IMR-90 (cell line): Measurements from ENCODE around the gene YIPF6.

Experiments used
- BHLHE40 ChIP-seq: fragments of 150-350 bp; IDR thresholded peaks from 2 replicates; pipeline ENCODE4 v1.6.1; 2016; ENCODE audit warnings: mild to moderate bottlenecking, low read depth, low read length
- CEBPB ChIP-seq: IDR thresholded peaks from 2 replicates; pipeline ENCODE4 v1.6.1; 2012; ENCODE audit warnings: low read depth, low read length, improper control_type of control experiment
- CHD1 ChIP-seq: IDR thresholded peaks from 2 replicates; pipeline ENCODE4 v1.6.1; 2012; ENCODE audit warnings: low read depth, low read length, improper control_type of control experiment
- FOS ChIP-seq: fragments of 150-350 bp; IDR thresholded peaks from 2 replicates; pipeline ENCODE4 v1.6.1; 2016; ENCODE audit warnings: low read depth, low read length
- MXI1 ChIP-seq: IDR thresholded peaks from 2 replicates; pipeline ENCODE4 v1.6.1; 2012; ENCODE audit warnings: low read depth, mild to moderate bottlenecking, low read length, moderate library complexity, borderline replicate concordance
- NFE2L2 ChIP-seq: fragments of 150-350 bp; IDR thresholded peaks from 2 replicates; pipeline ENCODE4 v1.6.1; 2016; ENCODE audit warnings: low read depth, mild to moderate bottlenecking, low read length
- POLR2A ChIP-seq: IDR thresholded peaks from 2 replicates; pipeline ENCODE4 v1.6.1; 2012; ENCODE audit warnings: mild to moderate bottlenecking, low read depth, low read length
- RAD21 ChIP-seq: IDR thresholded peaks from 2 replicates; pipeline ENCODE4 v1.6.1; 2012; ENCODE audit warnings: low read length, improper control_type of control experiment
- RFX5 ChIP-seq: IDR thresholded peaks from 2 replicates; pipeline ENCODE4 v1.8.0; 2012; ENCODE audit warnings: low read depth, mild to moderate bottlenecking, low read length, moderate library complexity
- SMC3 ChIP-seq: fragments of 150-350 bp; IDR thresholded peaks from 2 replicates; pipeline ENCODE4 v1.6.1; 2016; ENCODE audit warnings: low read depth, mild to moderate bottlenecking, antibody characterized with exemption, low read length, moderate library complexity
- TF ChIP-seq, protein P1 (sequence below): conservative IDR thresholded peaks from 2 replicates; pipeline ENCODE4 v1.5.1; 2012; ENCODE audit warnings: mild to moderate bottlenecking, low read depth, low read length, improper control_type of control experiment
- TF ChIP-seq, protein P2 (sequence below): fragments of 150-350 bp; IDR thresholded peaks from 2 replicates; pipeline ENCODE4 v1.6.1; 2016; ENCODE audit warnings: low read depth, mild to moderate bottlenecking, low read length, moderate library complexity, borderline replicate concordance
- TF ChIP-seq, protein P3 (sequence below): fragments of 150-350 bp; IDR thresholded peaks from 2 replicates; pipeline ENCODE4 v1.6.1; 2017; ENCODE audit warnings: mild to moderate bottlenecking, antibody characterized with exemption, low read length, low read depth

DNA sequence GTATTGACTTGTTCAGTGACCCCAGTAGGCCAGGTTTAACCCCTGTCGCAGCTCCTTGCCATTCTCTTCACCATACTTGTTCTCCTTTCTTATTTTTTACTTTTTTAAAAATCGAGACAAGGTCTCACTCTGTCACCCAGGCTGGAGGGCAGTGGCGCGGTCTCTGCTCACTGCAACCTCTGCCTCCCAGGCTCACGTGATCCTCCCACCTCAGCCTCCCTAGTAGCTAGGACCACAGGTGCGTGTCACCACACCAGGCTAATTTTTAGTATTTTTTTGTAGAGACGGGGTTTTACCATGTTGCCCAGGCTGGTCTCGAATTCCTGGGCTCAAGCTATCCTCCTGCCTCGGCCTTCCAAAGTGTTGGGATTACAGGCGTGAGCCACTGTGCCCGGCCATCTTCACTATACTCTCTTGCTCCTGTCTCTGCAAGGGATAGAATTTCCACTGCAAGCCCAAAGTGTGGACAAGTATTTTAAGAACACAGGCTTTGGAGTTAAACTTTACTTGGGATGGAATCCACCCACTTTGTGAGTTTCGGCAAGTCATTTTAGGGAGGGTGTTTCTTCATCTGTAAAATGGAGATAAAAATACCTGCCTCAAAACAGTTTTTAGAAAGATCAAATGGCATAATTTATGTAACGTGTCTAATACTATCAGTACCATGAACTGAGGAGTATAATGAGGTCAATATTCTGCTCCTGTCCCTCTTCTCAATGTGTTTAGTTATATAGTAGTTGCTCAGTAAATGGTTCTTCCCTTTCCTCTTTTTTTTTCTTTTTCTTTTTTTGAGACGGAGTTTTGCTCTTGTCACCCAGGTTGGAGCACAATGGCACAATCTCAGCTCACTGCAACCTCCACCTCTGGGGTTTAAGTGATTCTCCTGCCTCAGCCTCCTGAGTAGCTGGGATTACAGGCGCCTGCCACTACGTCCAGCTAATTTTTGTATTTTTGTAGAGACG is 973 bp downstream of the YIPF6 start:
- TF ChIP-seq CEBPB = no peak
- TF ChIP-seq, protein P1, sequence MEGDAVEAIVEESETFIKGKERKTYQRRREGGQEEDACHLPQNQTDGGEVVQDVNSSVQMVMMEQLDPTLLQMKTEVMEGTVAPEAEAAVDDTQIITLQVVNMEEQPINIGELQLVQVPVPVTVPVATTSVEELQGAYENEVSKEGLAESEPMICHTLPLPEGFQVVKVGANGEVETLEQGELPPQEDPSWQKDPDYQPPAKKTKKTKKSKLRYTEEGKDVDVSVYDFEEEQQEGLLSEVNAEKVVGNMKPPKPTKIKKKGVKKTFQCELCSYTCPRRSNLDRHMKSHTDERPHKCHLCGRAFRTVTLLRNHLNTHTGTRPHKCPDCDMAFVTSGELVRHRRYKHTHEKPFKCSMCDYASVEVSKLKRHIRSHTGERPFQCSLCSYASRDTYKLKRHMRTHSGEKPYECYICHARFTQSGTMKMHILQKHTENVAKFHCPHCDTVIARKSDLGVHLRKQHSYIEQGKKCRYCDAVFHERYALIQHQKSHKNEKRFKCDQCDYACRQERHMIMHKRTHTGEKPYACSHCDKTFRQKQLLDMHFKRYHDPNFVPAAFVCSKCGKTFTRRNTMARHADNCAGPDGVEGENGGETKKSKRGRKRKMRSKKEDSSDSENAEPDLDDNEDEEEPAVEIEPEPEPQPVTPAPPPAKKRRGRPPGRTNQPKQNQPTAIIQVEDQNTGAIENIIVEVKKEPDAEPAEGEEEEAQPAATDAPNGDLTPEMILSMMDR = no peak
- 0 out of 2 replicates have a peak, but pooled peaks have one; percentile 1 for TF ChIP-seq POLR2A
- TF ChIP-seq, protein P2, sequence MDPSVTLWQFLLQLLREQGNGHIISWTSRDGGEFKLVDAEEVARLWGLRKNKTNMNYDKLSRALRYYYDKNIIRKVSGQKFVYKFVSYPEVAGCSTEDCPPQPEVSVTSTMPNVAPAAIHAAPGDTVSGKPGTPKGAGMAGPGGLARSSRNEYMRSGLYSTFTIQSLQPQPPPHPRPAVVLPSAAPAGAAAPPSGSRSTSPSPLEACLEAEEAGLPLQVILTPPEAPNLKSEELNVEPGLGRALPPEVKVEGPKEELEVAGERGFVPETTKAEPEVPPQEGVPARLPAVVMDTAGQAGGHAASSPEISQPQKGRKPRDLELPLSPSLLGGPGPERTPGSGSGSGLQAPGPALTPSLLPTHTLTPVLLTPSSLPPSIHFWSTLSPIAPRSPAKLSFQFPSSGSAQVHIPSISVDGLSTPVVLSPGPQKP = no peak
- no peak for TF ChIP-seq CHD1
- TF ChIP-seq NFE2L2 = no peak
- no peak for TF ChIP-seq SMC3
- TF ChIP-seq MXI1 = no peak
- no peak for TF ChIP-seq RFX5
- TF ChIP-seq BHLHE40 = no peak
- TF ChIP-seq RAD21 = no peak
- TF ChIP-seq FOS = no peak
- TF ChIP-seq, protein P3, sequence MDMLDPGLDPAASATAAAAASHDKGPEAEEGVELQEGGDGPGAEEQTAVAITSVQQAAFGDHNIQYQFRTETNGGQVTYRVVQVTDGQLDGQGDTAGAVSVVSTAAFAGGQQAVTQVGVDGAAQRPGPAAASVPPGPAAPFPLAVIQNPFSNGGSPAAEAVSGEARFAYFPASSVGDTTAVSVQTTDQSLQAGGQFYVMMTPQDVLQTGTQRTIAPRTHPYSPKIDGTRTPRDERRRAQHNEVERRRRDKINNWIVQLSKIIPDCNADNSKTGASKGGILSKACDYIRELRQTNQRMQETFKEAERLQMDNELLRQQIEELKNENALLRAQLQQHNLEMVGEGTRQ = no peak
